ENCODE measurements around the gene OR14A2.
"Not testable (repeated sequence)": the region's sequence is repeated elsewhere in the genome, so short reads cannot be mapped to it uniquely, and the experiment has no call there.

OR14A2 gene

GRCh38 chr1:247748041-247748440 lies at the start of gene OR14A2:
Gene OR14A2 (minus strand): TSS chr1:247748141.
- no peak for DNase-seq

- DNase-seq = no peak
Measured at GRCh38 chr1:247797518-247797917, 49.6 kb upstream of the OR14A2 start.

GRCh38 chr1:247769603-247770002 lies 21.7 kb upstream of the OR14A2 start:
- no peak for DNase-seq

- DNase-seq = no peak
Measured at GRCh38 chr1:247760456-247760855, 12.5 kb upstream of the OR14A2 start, which contains the start of gene OR1C1. Gene OR1C1 (minus strand): TSS chr1:247760556. CDS start chr1:247758406, 2,150 bp downstream.

GRCh38 chr1:247754311-247754710 lies 6.4 kb upstream of the OR14A2 start:
- peak; percentile 35 for DNase-seq

- DNase-seq = no peak
Measured at GRCh38 chr1:247749870-247750269, 1.9 kb upstream of the OR14A2 start.

GRCh38 chr1:247747616-247748015 lies 325 bp downstream of the OR14A2 start:
- peak; percentile 90 for DNase-seq

GRCh38 chr1:247746391-247746935 lies 1.5 kb downstream of the OR14A2 start:
- DNase-seq = peak; percentile 96

- peak; percentile 95 for DNase-seq
Measured at GRCh38 chr1:247742215-247742760, 5.7 kb downstream of the OR14A2 start.

- DNase-seq = no peak
Measured at GRCh38 chr1:247741756-247742155, 6.2 kb downstream of the OR14A2 start.

GRCh38 chr1:247740721-247741120 lies 7.2 kb downstream of the OR14A2 start:
- peak; percentile 82 for DNase-seq

GRCh38 chr1:247738315-247738714 lies 9.6 kb downstream of the OR14A2 start, which contains the start of gene OR14K1:
Gene OR14K1 (plus strand): TSS chr1:247738615. CDS start chr1:247738615, 0 bp downstream.
- no peak for DNase-seq

- no peak for DNase-seq
Measured at GRCh38 chr1:247721222-247721621, 26.7 kb downstream of the OR14A2 start.

GRCh38 chr1:247716546-247716945 lies 31.4 kb downstream of the OR14A2 start, which contains the start of gene OR6F1:
Gene OR6F1 (minus strand): TSS chr1:247716646. CDS start chr1:247712755, 3,891 bp downstream.
- DNase-seq = no peak

- no peak for DNase-seq
Measured at GRCh38 chr1:247713753-247714152, 34.2 kb downstream of the OR14A2 start.

- not testable (repeated sequence) for DNase-seq
Measured at GRCh38 chr1:247710681-247711080, 37.3 kb downstream of the OR14A2 start.

GRCh38 chr1:247701338-247701737 lies 46.6 kb downstream of the OR14A2 start:
- DNase-seq = no peak

GRCh38 chr1:247681288-247681897 lies 66.5 kb downstream of the OR14A2 start:
- DNase-seq = peak; percentile 69

GRCh38 chr1:247680171-247680570 lies 67.8 kb downstream of the OR14A2 start:
- DNase-seq = no peak

- DNase-seq = no peak
Measured at GRCh38 chr1:247679639-247680038, 68.3 kb downstream of the OR14A2 start, which contains the start of gene OR13G1. Gene OR13G1 (minus strand): TSS chr1:247679739. CDS start chr1:247673041, 6,698 bp downstream.
